ENCODE measurements around the gene FBXL16. TPM values are rescaled to one million over a fixed set of nuclear protein-coding genes. Genes with fewer than 3 reads are reported as not detected.

Gene FBXL16
- total RNA-seq, 6 experiments from 2014 or later, result 0.05 to 2.3 (median 1.7) TPM; not detected in 3

DNA sequence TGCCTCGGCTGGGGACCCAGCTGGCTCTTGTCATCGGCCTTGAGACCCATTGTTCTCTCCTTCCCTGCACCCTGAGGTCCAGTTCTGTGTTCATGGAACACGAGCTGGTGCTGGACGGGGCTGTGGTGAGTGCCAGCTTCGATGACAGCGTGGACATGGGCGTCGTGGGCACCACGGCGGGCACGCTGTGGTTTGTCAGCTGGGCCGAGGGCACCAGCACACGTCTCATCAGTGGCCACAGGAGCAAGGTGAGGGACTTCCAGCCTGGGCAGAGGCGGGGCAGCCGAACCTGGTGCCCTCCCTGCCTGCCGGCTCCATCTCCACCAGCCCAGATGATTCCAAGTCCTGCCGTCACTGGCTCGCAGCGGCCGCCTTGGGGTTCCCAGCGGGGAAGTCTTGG is 43.0 kb downstream of the FBXL16 start:
- Histone ChIP-seq H3K27ac (no peak overlapping the region), H3K4me1 (peaks cover 0 to 14% (median 2%) of the 10 kb centered on the region in 4 donors), H3K36me3 (no peaks in the 10 kb centered on the region), H3K9me3 (no peaks in the 10 kb centered on the region), H3K27me3 (no peaks in the 10 kb centered on the region), H3K4me3 (no peak overlapping the region)
- DNase-seq (no peak), ATAC-seq (no peak)
- intact Hi-C loops (cut with DNase I), result no loop called here
- TF ChIP-seq, protein P1, sequence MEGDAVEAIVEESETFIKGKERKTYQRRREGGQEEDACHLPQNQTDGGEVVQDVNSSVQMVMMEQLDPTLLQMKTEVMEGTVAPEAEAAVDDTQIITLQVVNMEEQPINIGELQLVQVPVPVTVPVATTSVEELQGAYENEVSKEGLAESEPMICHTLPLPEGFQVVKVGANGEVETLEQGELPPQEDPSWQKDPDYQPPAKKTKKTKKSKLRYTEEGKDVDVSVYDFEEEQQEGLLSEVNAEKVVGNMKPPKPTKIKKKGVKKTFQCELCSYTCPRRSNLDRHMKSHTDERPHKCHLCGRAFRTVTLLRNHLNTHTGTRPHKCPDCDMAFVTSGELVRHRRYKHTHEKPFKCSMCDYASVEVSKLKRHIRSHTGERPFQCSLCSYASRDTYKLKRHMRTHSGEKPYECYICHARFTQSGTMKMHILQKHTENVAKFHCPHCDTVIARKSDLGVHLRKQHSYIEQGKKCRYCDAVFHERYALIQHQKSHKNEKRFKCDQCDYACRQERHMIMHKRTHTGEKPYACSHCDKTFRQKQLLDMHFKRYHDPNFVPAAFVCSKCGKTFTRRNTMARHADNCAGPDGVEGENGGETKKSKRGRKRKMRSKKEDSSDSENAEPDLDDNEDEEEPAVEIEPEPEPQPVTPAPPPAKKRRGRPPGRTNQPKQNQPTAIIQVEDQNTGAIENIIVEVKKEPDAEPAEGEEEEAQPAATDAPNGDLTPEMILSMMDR (IDR thresholded peaks at IDR 0.05), result no peak
- TF ChIP-seq POLR2A (IDR thresholded peaks at IDR 0.05), result no peak
- 90% methylated on average over 7 of the region's 21 CpGs for WGBS (ENCODE audit: insufficient coverage, low coverage, low lambda C conversion rate, missing lambda C conversion rate)

DNA sequence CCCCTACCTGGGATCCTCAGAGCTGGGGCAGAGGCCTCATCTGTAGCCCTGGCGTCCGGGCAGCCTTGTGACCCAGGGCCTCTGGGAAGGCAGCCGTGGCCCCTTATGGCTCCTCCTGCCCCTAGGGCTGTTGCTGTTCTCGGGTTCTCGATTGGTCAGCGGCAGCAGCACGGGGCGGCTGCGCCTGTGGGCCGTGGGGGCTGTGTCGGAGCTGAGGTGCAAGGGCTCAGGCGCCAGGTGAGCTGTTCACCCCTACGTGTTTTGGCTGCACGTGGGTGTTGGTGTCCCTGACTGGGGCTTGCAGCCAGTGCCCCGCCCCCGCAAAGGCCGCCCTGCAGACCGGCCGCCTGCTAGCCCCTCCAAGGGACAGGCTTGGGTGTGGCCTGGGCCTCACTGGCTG is 43.5 kb downstream of the FBXL16 start:
- Histone ChIP-seq H3K9me3 (no peaks in the 10 kb centered on the region), H3K27ac (no peak overlapping the region), H3K4me1 (peaks cover 0 to 11% (median 0%) of the 10 kb centered on the region in 4 donors), H3K36me3 (no peaks in the 10 kb centered on the region), H3K27me3 (no peaks in the 10 kb centered on the region), H3K4me3 (no peak overlapping the region)
- ATAC-seq (no peak), DNase-seq (no peak)
- TF ChIP-seq, protein P1 (IDR thresholded peaks at IDR 0.05), result no peak
- no peak for TF ChIP-seq POLR2A (IDR thresholded peaks at IDR 0.05)
- intact Hi-C loops (cut with DNase I), result no loop called here
- WGBS (ENCODE audit: insufficient coverage, low coverage, low lambda C conversion rate, missing lambda C conversion rate), result no CpG with 5 or more reads among the region's 19 CpGs

DNA sequence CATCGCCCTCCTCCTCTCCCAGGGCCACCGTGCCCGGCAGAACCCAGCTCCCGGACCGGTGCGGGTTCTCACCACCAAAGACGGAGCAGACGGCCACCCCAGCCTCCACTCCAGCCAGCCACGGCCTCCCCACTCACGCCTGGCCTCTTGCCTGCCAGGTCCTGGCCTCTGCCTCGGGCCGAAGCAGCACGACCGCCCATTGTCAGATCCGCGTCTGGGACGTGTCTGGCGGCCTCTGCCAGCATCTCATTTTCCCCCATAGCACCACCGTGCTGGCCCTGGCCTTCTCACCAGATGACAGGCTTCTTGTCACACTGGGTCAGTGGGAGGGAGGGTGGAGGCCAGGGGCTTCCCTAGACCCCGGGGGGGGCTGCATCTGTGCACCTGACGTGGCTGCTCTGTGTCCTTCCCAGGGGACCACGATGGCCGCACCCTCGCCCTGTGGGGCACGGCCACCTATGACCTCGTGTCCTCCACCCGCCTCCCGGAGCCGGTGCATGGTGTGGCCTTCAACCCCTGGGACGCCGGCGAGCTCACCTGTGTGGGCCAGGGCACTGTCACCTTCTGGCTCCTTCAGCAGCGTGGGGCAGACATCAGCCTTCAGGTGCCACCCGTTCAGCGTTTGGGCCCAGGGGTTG is 44.3 kb downstream of the FBXL16 start:
- intact Hi-C loops (cut with DNase I), result no loop called here
- H3K27me3 ChIP-seq, result no peaks in the 10 kb centered on the region
- peak; percentile 10 to 60 (median 27) for ATAC-seq
- WGBS (ENCODE audit: insufficient coverage, low coverage, low lambda C conversion rate, missing lambda C conversion rate), result 28% methylated on average over 6 of the region's 35 CpGs
- H3K4me1 ChIP-seq, result peaks cover 0 to 11% (median 0%) of the 10 kb centered on the region in 4 donors
- H3K36me3 ChIP-seq, result no peaks in the 10 kb centered on the region
- H3K27ac ChIP-seq, result peak overlapping the region in 1 of 3 donors; percentile 49
- DNase-seq, result no peak
- no peaks in the 10 kb centered on the region for H3K9me3 ChIP-seq
- TF ChIP-seq POLR2A (IDR thresholded peaks at IDR 0.05), result peak; percentile 7
- TF ChIP-seq, protein P1 (IDR thresholded peaks at IDR 0.05), result no peak
- H3K4me3 ChIP-seq, result peak overlapping the region in 1 of 3 donors; percentile 26

DNA sequence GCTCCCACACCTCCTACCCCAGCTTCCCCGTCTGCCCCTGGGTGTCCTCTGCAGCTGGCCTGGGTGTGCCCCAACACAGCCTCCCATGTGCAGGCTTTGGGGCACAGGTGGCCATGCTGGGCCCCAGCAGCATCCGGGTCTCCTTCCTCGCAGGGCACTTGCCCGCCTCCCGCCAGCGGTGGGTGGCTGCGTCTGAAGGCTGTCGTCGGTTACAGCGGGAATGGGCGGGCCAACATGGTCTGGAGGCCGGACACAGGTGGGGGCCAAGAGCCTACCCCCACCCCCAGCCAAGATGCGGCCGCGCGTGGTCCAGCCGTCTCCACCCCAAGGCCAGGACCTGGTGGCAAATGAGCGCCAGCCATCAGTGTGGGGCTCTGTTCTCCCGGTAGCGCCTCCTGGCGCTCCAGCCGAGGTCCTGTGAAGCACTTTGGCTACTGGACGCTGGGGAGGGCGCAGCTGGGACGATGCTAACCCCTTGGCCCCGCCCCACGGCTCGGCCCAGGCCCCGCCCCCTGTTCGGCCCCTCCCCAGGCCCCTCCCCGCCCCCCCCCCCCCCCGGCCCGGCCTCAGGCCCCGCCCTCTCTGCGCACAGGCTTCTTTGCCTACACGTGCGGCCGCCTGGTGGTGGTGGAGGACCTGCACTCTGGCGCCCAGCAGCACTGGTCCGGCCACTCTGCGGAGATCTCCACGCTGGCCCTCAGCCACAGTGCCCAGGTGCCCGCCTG is 45.0 kb downstream of the FBXL16 start:
- Histone ChIP-seq H3K4me1 (peaks cover 0 to 11% (median 0%) of the 10 kb centered on the region in 4 donors), H3K36me3 (no peaks in the 10 kb centered on the region), H3K27ac (peak overlapping the region in 2 of 3 donors; percentile 16 to 49), H3K4me3 (peak overlapping the region in 1 of 3 donors; percentile 26), H3K9me3 (no peaks in the 10 kb centered on the region), H3K27me3 (no peaks in the 10 kb centered on the region)
- TF ChIP-seq POLR2A (IDR thresholded peaks at IDR 0.05), result peak; percentile 12
- TF ChIP-seq, protein P1 (IDR thresholded peaks at IDR 0.05), result peak; percentile 36 to 53 (median 47)
- intact Hi-C loops (cut with DNase I), result no loop called here
- DNase-seq, result peak; percentile 83 to 91 (median 91)
- ATAC-seq, result peak; percentile 79 to 90 (median 82)
- 6% methylated on average over 7 of the region's 43 CpGs for WGBS (ENCODE audit: insufficient coverage, low coverage, low lambda C conversion rate, missing lambda C conversion rate)

Data from right lobe of liver (tissue), 6 donors.